Testis (tissue), 3 donors: Measurements from ENCODE around the gene KCNN3. TPM values are rescaled to one million over a fixed set of nuclear protein-coding genes. Genes with fewer than 3 reads are reported as not detected.

ENCODE experiments used
- DNase-seq: peaks from one replicate; pipeline ENCODE4 v3.0.0-alpha.2; 2019
- H3K27ac ChIP-seq, 2 donors: fragments of 200-600 bp; sonication (generic); one replicate each; pipeline ENCODE4 v1.5.1; 2019
- H3K27me3 ChIP-seq: fragments of 200-600 bp; sonication (generic); one replicate; pipeline ENCODE4 v1.5.1; 2019
- H3K36me3 ChIP-seq: fragments of 200-600 bp; sonication (generic); one replicate; pipeline ENCODE4 v1.5.1; 2017; ENCODE audit warnings: low read depth; ENCODE audit errors: missing control alignments
- H3K4me1 ChIP-seq: fragments of 200-600 bp; sonication (generic); one replicate; pipeline ENCODE4 v1.5.1; 2019
- H3K4me3 ChIP-seq, 2 donors: fragments of 200-600 bp; sonication (generic); one replicate each; pipeline ENCODE4 v1.5.1; 2017 to 2019
- H3K9me3 ChIP-seq: fragments of 200-600 bp; sonication (generic); one replicate; pipeline ENCODE4 v1.5.1; 2017
- POLR2A ChIP-seq: fragments of 450-650 bp; IDR thresholded peaks from one replicate; pipeline ENCODE4 v1.6.1; 2017; ENCODE audit warnings: antibody characterized with exemption, mild to moderate bottlenecking, moderate library complexity
- WGBS, 2 donors: methylation state at CpG; one replicate each; pipeline ENCODE4 v1.1.5; 2018; 5-methylcytosine and 5-hydroxymethylcytosine counted together
- intact Hi-C: fragments of 100-400 bp; cut with DNase I; formaldehyde crosslinking; loops from one replicate; pipeline ENCODE4 v1.15.1; 2023; ENCODE audit warnings: low total_unique reads
- polyA plus RNA-seq: library from polyadenylated mRNA; stranded (reverse); fragments of 350-450 nt; fragmentation: Illumina TruSeq; extraction: RNeasy Lipid Tissue Mini Kit (QIAGEN cat#74804); gene quantifications from one replicate; pipeline ENCODE4 v1.2.3, GENCODE V29; 2014; ENCODE audit warnings: low read depth, low replicate concordance; ENCODE audit not compliant: insufficient read depth
- total RNA-seq, 2 donors: library from RNA; depleted of rRNA; stranded (reverse); fragments of >200 nt; gene quantifications; one replicate each; pipeline ENCODE4 v1.2.3, GENCODE V29; 2016
- TF ChIP-seq, protein P1 (sequence below), 3 experiments: fragments of 450-650 bp in 2 of 3; fragments of 200-600 bp in 1 of 3; sonication (generic) in 1 of 3; IDR thresholded peaks; one replicate each; pipeline ENCODE4 v1.5.1; 2016 to 2019; ENCODE audit warnings: antibody characterized with exemption in 3 of 3, mild to moderate bottlenecking in 2 of 3, moderate library complexity in 1 of 3

Gene KCNN3
- total and polyA plus RNA-seq, 3 donors from 2014 or later = 0.24 to 0.78 (median 0.56) TPM

DNA sequence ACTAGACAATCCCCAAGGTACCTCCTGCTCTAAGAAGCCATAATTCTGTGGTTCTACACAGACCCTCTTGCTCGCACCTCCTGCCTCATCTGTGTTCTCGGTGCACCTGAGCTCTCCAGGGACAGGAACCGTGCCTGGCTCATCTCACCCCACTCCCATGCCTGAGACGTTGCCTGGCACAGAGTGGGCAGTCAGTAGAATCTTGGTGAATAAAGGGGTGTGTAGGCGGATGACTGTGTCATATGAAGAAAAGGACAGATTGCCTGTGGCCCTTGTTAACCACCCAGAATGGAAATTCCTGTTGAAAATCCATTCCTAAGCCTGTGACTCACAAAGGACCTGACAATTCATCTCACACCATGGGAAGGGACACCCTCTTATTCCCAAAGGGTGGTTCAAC is 92.9 kb downstream of the KCNN3 start:
- no peak for DNase-seq
- H3K36me3 ChIP-seq = no peaks in the 10 kb centered on the region
- intact Hi-C loops = no loop called here
- H3K4me3 ChIP-seq = no peak overlapping the region
- no peak overlapping the region for H3K27ac ChIP-seq
- TF ChIP-seq POLR2A = no peak
- TF ChIP-seq, protein P1, sequence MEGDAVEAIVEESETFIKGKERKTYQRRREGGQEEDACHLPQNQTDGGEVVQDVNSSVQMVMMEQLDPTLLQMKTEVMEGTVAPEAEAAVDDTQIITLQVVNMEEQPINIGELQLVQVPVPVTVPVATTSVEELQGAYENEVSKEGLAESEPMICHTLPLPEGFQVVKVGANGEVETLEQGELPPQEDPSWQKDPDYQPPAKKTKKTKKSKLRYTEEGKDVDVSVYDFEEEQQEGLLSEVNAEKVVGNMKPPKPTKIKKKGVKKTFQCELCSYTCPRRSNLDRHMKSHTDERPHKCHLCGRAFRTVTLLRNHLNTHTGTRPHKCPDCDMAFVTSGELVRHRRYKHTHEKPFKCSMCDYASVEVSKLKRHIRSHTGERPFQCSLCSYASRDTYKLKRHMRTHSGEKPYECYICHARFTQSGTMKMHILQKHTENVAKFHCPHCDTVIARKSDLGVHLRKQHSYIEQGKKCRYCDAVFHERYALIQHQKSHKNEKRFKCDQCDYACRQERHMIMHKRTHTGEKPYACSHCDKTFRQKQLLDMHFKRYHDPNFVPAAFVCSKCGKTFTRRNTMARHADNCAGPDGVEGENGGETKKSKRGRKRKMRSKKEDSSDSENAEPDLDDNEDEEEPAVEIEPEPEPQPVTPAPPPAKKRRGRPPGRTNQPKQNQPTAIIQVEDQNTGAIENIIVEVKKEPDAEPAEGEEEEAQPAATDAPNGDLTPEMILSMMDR (IDR thresholded peaks at IDR 0.05) = no peak
- H3K4me1 ChIP-seq = no peaks in the 10 kb centered on the region
- 89 to 91% methylated on average over 5 of the region's 5 CpGs for WGBS, 2 donors
- no peaks in the 10 kb centered on the region for H3K27me3 ChIP-seq
- H3K9me3 ChIP-seq = no peaks in the 10 kb centered on the region

- intact Hi-C loops = no loop called here
- DNase-seq = no peak
Observed at GRCh38 chr1:154775621-154776605, 94.2 kb downstream of the KCNN3 start.

GRCh38 chr1:154774175-154774855 is 95.8 kb downstream of the KCNN3 start:
- Histone ChIP-seq H3K27me3 (no peaks in the 10 kb centered on the region), H3K36me3 (no peaks in the 10 kb centered on the region), H3K9me3 (no peaks in the 10 kb centered on the region), H3K4me1 (no peaks in the 10 kb centered on the region), H3K27ac (no peak overlapping the region), H3K4me3 (no peak overlapping the region)
- intact Hi-C loops = no loop called here
- 82 to 87% methylated on average over 7 of the region's 7 CpGs for WGBS, 2 donors
- DNase-seq = no peak
- no peak for TF ChIP-seq POLR2A
- TF ChIP-seq, protein P1 (IDR thresholded peaks at IDR 0.05) = no peak

More at GRCh38 chr1:154775621-154776605, 94.2 kb downstream of the KCNN3 start:
- Histone ChIP-seq H3K27me3 (no peaks in the 10 kb centered on the region), H3K4me3 (no peak overlapping the region), H3K36me3 (no peaks in the 10 kb centered on the region), H3K9me3 (no peaks in the 10 kb centered on the region), H3K27ac (no peak overlapping the region), H3K4me1 (no peaks in the 10 kb centered on the region)
- 81 to 82% methylated on average over 14 to 17 of the region's 17 CpGs for WGBS, 2 donors
- TF ChIP-seq, protein P1 (IDR thresholded peaks at IDR 0.05) = no peak
- TF ChIP-seq POLR2A = no peak

- H3K9me3 ChIP-seq = no peaks in the 10 kb centered on the region
- H3K36me3 ChIP-seq = no peaks in the 10 kb centered on the region
- no peak overlapping the region for H3K4me3 ChIP-seq
- H3K27me3 ChIP-seq = no peaks in the 10 kb centered on the region
- no peaks in the 10 kb centered on the region for H3K4me1 ChIP-seq
- no peak overlapping the region for H3K27ac ChIP-seq
- intact Hi-C loops = no loop called here
- TF ChIP-seq, protein P1 (IDR thresholded peaks at IDR 0.05) = no peak
- no peak for TF ChIP-seq POLR2A
- 45 to 49% methylated on average over 2 of the region's 2 CpGs for WGBS, 2 donors
- DNase-seq = peak; percentile 29
Observed at GRCh38 chr1:154773551-154773950, 96.5 kb downstream of the KCNN3 start.
